Measurements from ENCODE around the gene ACO2. TPM values are rescaled to one million over a fixed set of nuclear protein-coding genes. Genes with fewer than 3 reads are reported as not detected.

ACO2 gene
- total and polyA plus RNA-seq, 2 of the 4 experiments (the other 2 are of a cell fraction), result 71.3 to 72.9 TPM

- no peak for TF ChIP-seq CTCF (conservative IDR thresholded peaks at IDR 0.05; ENCODE audit: low read depth, low read length)
- in situ Hi-C loops (cut with MboI; ENCODE audit: low sequenced_read_pairs), result no loop called here
- CTCF ChIA-PET, result no interaction called here
Observed at GRCh38 chr22:41570221-41570620, 101.3 kb downstream of the ACO2 start.

More at GRCh38 chr22:41570221-41570620, 101.3 kb downstream of the ACO2 start:
- Histone ChIP-seq H2BK20ac (ENCODE audit: low read depth, low read length) (no peak overlapping the region), H4K20me1 (ENCODE audit: insufficient read depth, low read length) (peaks cover 3% of the 10 kb centered on the region; the same call in 1 of the 2 replicates), H4K8ac (ENCODE audit: low read depth in 2 of 2, low read length in 2 of 2) (no peak overlapping the region), H3K14ac (replicated peaks; ENCODE audit: low read depth, low read length) (no peak overlapping the region), H3K79me1 (ENCODE audit: low read depth in 1 of 2, low read length in 2 of 2) (peaks cover 6 to 41% of the 10 kb centered on the region in 2 experiments), H3K27ac (ENCODE audit: insufficient read depth, low read length) (no peak overlapping the region), H3K4me1 (ENCODE audit: control insufficient read depth, insufficient read depth, low read length) (peaks cover 13% of the 10 kb centered on the region), H2AFZ (replicated peaks; ENCODE audit: low read length, poor library complexity) (no peak overlapping the region), H2BK120ac (ENCODE audit: low read depth, low read length) (no peak overlapping the region), H3K9me1 (ENCODE audit: insufficient read depth, low read length) (no peaks in the 10 kb centered on the region; the same call in 1 of the 2 replicates), H3K27me3 (ENCODE audit: control insufficient read depth, insufficient read depth, low read length) (no peaks in the 10 kb centered on the region), H3K4ac (ENCODE audit: low read depth, low read length) (no peak overlapping the region), H3K56ac (ENCODE audit: extremely low read depth, insufficient read depth, low read length) (no peak overlapping the region), H3K4me3 (ENCODE audit: insufficient read depth, low read depth, low read length) (no peak overlapping the region), H3K18ac (ENCODE audit: low read depth, low read length) (no peak overlapping the region), H3K4me2 (ENCODE audit: low read depth, low read length) (no peak overlapping the region), H3K9ac (ENCODE audit: low read depth, low read length) (no peak overlapping the region), H2AK5ac (ENCODE audit: low read depth, low read length) (no peak overlapping the region), H3K9me3 (ENCODE audit: control insufficient read depth, insufficient read depth, low read length) (no peaks in the 10 kb centered on the region), H2BK5ac (ENCODE audit: low read depth, low read length, poor library complexity, severe bottlenecking) (no peak overlapping the region), H2BK15ac (ENCODE audit: low read depth, low read length) (no peak overlapping the region), H3K23ac (ENCODE audit: low read depth, low read length) (no peak overlapping the region), H3K36me3 (ENCODE audit: control insufficient read depth, insufficient read depth, low read length) (peaks cover 32% of the 10 kb centered on the region; the same call in 1 of the 2 replicates), H4K91ac (ENCODE audit: insufficient read depth, low read depth, low read length) (no peak overlapping the region; the same call in 1 of the 2 replicates), H2AK9ac (replicated peaks; ENCODE audit: low read depth, low read length, poor library complexity) (no peak overlapping the region), H4K5ac (ENCODE audit: low read depth, low read length) (no peak overlapping the region)
- no peak for DNase-seq
- no CpG with 5 or more reads among the region's 3 CpGs for WGBS, 2 experiments (ENCODE audit: extremely low coverage in 2 of 2, insufficient read length in 1 of 2)
- POLR2A ChIA-PET (ENCODE audit: unreplicated experiment), result no interaction called here
- intact Hi-C loops (cut with micrococcal nuclease) (no loop called here), dilution Hi-C loops (cut with HindIII; ENCODE audit: low sequenced_read_pairs, unreplicated experiment) (no loop called here)
- BruUV-seq (replicated peaks), result no TSS peak
- no peak for ATAC-seq (ENCODE audit: low read depth)
